ENCODE measurements around the gene ATP5F1D. TPM values are rescaled to one million over a fixed set of nuclear protein-coding genes. Genes with fewer than 3 reads are reported as not detected.

The ATP5F1D gene
- total RNA-seq, 1 donor from 2014 or later: 167 TPM

DNA sequence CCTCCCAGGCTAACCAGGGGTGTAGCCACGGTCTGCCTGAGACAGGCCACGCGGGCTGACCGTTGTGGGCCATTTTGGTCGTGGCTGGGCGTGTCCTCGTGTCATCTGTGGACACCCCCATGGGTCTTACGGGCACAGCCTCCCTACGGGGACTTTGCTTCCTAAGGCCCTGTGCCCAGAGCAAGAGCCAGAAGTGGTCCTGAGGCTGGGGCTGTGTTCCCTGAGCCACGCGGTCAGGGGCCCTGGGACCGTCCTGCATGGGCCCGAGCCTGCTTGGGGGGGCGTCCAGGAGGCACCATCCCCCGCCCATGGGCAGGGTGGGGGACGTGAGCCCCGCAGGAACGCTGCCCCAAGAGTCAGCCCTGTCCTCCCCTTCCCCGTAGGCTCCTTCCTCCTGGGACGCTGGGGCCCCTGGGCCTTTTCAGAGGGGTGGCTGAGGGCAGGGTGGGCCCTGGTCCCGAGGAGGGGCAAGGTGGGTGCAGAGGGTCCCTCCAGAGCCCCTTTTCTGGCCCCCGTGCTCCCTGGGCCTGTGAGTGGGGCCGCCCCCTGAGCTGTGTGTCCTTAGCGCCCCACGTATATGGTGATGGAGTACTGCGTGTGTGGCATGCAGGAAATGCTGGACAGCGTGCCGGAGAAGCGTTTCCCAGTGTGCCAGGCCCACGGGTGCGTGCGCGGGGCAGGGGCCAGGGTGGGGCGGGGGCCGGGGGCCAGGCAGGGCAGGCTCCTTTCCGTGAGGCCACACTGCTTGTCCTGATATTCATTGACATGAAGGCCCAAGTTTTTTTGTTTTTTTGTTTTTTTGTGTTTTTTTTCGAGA is 22.6 kb upstream of the ATP5F1D start:
- Mint-ChIP-seq H3K36me3 (ENCODE audit: unreplicated experiment) (peaks cover 2% of the 10 kb centered on the region), H3K27ac (ENCODE audit: unreplicated experiment) (no peak overlapping the region), H3K9me3 (ENCODE audit: unreplicated experiment) (no peaks in the 10 kb centered on the region), H3K27me3 (ENCODE audit: unreplicated experiment) (no peaks in the 10 kb centered on the region), H3K4me1 (ENCODE audit: unreplicated experiment) (peaks cover 27% of the 10 kb centered on the region), H3K4me3 (ENCODE audit: unreplicated experiment) (no peak overlapping the region)
- no peak for DNase-seq (ENCODE audit: extremely low spot score, unreplicated experiment)
- TF ChIP-seq, protein P1, sequence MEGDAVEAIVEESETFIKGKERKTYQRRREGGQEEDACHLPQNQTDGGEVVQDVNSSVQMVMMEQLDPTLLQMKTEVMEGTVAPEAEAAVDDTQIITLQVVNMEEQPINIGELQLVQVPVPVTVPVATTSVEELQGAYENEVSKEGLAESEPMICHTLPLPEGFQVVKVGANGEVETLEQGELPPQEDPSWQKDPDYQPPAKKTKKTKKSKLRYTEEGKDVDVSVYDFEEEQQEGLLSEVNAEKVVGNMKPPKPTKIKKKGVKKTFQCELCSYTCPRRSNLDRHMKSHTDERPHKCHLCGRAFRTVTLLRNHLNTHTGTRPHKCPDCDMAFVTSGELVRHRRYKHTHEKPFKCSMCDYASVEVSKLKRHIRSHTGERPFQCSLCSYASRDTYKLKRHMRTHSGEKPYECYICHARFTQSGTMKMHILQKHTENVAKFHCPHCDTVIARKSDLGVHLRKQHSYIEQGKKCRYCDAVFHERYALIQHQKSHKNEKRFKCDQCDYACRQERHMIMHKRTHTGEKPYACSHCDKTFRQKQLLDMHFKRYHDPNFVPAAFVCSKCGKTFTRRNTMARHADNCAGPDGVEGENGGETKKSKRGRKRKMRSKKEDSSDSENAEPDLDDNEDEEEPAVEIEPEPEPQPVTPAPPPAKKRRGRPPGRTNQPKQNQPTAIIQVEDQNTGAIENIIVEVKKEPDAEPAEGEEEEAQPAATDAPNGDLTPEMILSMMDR (IDR thresholded peaks at IDR 0.05): no peak

DNA sequence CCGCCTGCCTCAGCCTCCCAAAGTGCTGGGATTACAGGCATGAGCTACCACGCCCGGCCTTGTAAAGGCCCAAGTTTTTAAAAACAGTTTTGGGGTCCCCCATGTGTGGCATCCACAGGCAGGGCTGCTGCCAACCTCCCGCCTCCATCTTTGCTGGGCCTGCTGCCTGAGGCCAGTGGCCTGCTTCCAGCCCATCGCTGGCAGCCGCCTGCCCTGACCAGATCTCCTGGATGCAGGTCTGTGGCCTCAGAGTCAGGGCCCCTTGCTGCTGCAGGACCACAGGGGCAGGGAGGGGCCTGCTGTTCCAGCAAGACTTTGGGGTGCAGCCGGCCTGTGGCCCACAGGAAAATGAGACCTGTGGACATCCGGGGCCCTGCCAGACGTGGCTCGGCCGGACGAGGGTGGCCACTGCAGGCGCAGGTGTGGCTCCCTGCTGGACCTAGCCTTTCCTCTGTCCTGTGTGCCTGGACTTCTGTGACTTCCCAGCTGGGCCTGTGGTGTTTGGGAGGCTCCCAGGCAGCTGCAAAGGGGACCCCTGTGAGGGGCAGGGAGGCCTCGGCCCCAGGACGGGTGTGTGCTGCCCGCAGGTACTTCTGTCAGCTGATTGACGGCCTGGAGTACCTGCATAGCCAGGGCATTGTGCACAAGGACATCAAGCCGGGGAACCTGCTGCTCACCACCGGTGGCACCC is 21.6 kb upstream of the ATP5F1D start:
- H3K27ac Mint-ChIP-seq (ENCODE audit: unreplicated experiment): no peak overlapping the region
- peaks cover 20% of the 10 kb centered on the region for H3K4me1 Mint-ChIP-seq (ENCODE audit: unreplicated experiment)
- no peak overlapping the region for H3K4me3 Mint-ChIP-seq (ENCODE audit: unreplicated experiment)
- peaks cover 2% of the 10 kb centered on the region for H3K36me3 Mint-ChIP-seq (ENCODE audit: unreplicated experiment)
- no peaks in the 10 kb centered on the region for H3K9me3 Mint-ChIP-seq (ENCODE audit: unreplicated experiment)
- TF ChIP-seq, protein P1 (IDR thresholded peaks at IDR 0.05): no peak
- no peak for DNase-seq (ENCODE audit: extremely low spot score, unreplicated experiment)
- H3K27me3 Mint-ChIP-seq (ENCODE audit: unreplicated experiment): no peaks in the 10 kb centered on the region

DNA sequence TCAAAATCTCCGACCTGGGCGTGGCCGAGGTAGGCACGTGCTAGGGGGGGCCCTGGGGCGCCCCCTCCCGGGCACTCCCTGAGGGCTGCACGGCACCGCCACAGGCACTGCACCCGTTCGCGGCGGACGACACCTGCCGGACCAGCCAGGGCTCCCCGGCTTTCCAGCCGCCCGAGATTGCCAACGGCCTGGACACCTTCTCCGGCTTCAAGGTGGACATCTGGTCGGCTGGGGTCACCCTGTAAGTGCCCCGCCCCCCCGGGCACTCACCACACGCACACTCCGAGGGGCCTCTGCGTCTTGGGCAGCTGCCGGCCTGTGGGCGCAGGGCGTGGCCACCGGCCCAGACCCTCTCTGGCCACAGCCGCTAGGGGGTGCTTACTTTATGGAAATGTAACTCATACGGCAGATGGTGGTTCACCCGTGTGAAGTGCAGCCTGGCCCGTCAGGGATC is 21.0 kb upstream of the ATP5F1D start:
- no peak for DNase-seq (ENCODE audit: extremely low spot score, unreplicated experiment)
- TF ChIP-seq, protein P1 (IDR thresholded peaks at IDR 0.05): peak; percentile 11
- Mint-ChIP-seq H3K27ac (ENCODE audit: unreplicated experiment) (no peak overlapping the region), H3K36me3 (ENCODE audit: unreplicated experiment) (peaks cover 2% of the 10 kb centered on the region), H3K4me3 (ENCODE audit: unreplicated experiment) (no peak overlapping the region), H3K9me3 (ENCODE audit: unreplicated experiment) (no peaks in the 10 kb centered on the region), H3K27me3 (ENCODE audit: unreplicated experiment) (no peaks in the 10 kb centered on the region), H3K4me1 (ENCODE audit: unreplicated experiment) (peaks cover 18% of the 10 kb centered on the region)

DNA sequence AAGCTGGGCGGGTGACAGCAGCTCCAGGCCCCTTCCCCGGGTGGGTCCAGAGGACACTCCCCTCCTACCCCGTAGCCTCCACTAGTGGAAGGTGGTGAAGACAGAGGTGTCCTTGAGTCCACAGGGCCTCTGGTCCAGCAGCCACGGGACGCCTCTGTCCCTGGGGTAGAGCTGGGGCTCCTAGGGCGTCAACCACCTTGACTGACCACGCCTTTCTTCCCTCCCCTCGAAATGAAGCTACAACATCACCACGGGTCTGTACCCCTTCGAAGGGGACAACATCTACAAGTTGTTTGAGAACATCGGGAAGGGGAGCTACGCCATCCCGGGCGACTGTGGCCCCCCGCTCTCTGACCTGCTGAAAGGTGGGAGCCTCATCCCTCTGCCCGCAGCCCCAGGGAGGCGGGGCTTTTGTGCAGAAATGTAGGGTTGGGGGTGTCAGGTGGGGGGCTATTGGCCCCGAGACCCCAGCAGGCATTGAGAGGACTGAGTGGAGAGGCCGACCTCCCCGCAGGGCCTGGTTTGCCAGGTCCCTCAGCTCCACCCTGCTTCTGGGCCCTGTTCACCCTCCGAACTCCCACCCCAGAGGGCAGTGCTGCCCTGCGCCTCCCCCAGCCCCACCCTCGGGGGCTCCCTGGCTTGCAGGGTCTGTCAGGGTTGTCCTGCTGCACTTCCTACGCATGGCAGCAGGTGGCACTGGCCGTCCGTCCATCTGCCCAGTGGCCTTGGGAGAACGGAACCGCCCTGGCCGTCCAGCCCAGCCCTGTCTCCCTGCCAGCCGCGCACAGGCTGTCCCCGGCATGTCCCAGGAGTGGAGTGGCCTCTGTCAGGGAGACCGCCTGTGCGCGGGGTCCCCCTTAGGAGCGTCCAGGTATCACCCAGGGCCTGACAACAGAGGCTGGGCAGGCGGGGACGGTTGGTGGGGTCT is 20.3 kb upstream of the ATP5F1D start:
- H3K9me3 Mint-ChIP-seq (ENCODE audit: unreplicated experiment): no peaks in the 10 kb centered on the region
- no peak overlapping the region for H3K4me3 Mint-ChIP-seq (ENCODE audit: unreplicated experiment)
- peaks cover 11% of the 10 kb centered on the region for H3K4me1 Mint-ChIP-seq (ENCODE audit: unreplicated experiment)

More for the DNA sequence above, 20.3 kb upstream of the ATP5F1D start:
- Mint-ChIP-seq H3K27me3 (ENCODE audit: unreplicated experiment) (no peaks in the 10 kb centered on the region), H3K36me3 (ENCODE audit: unreplicated experiment) (peaks cover 2% of the 10 kb centered on the region), H3K27ac (ENCODE audit: unreplicated experiment) (no peak overlapping the region)
- TF ChIP-seq, protein P1 (IDR thresholded peaks at IDR 0.05): peak; percentile 72
- no peak for DNase-seq (ENCODE audit: extremely low spot score, unreplicated experiment)
